ENCODE results near the gene LIN54. TPM values are rescaled to one million over a fixed set of nuclear protein-coding genes. Genes with fewer than 3 reads are reported as not detected.
"Not testable (repeated sequence)": the region's sequence is repeated elsewhere in the genome, so short reads cannot be mapped to it uniquely, and the experiment has no call there.

LIN54 gene
- total RNA-seq, 1 experiment from 2014 or later: 12.7 TPM

GRCh38 chr4:82919386-82919785 lies 91.2 kb downstream of the LIN54 start (continued):
- no peak for TF ChIP-seq ERG (CRISPR knock-in tag; IDR thresholded peaks at IDR 0.05)

GRCh38 chr4:82918091-82918490 lies 92.5 kb downstream of the LIN54 start:
- ChIA-PET CTCF (no interaction called here), POLR2A (no interaction called here)
- Mint-ChIP-seq H3K27ac (no peak overlapping the region), H3K36me3 (peaks cover 36% of the 10 kb centered on the region; the same call in 1 of the 2 replicates), H3K4me1 (peaks cover 4% of the 10 kb centered on the region; the same call in 1 of the 2 replicates), H3K27me3 (ENCODE audit: low read depth) (no peaks in the 10 kb centered on the region), H3K9me3 (no peaks in the 10 kb centered on the region), H3K4me3 (no peak overlapping the region)
- ATAC-seq: no peak
- no peak for DNase-seq (ENCODE audit: low spot score)
- TF ChIP-seq ZNF396 (CRISPR knock-in tag; IDR thresholded peaks at IDR 0.05; ENCODE audit: borderline replicate concordance) (no peak), ZMAT4 (CRISPR knock-in tag; IDR thresholded peaks at IDR 0.05) (no peak)

- POLR2A ChIA-PET: interaction anchor here (1.1 kb wide), 1 partner anchor 16 kb away, joined by 3 read pairs; no protein-coding TSS in a partner anchor
- H3K27me3 Mint-ChIP-seq (ENCODE audit: low read depth); CTCF ChIA-PET; H3K9me3 Mint-ChIP-seq; ATAC-seq; H3K27ac Mint-ChIP-seq; DNase-seq (ENCODE audit: low spot score); H3K4me3 Mint-ChIP-seq; H3K4me1 Mint-ChIP-seq: not testable (repeated sequence)
- H3K36me3 Mint-ChIP-seq: peaks cover 55% of the 10 kb centered on the region
Measured at GRCh38 chr4:82913968-82914367, 96.7 kb downstream of the LIN54 start.

GRCh38 chr4:82913305-82913704 lies 97.3 kb downstream of the LIN54 start:
- no peak for TF ChIP-seq ZNF532 (CRISPR knock-in tag; IDR thresholded peaks at IDR 0.05; ENCODE audit: borderline replicate concordance)
- TF ChIP-seq CTCF (IDR thresholded peaks at IDR 0.05): no peak
- no peak for TF ChIP-seq ZNF281 (CRISPR knock-in tag; IDR thresholded peaks at IDR 0.05)
- TF ChIP-seq RELA (CRISPR knock-in tag; IDR thresholded peaks at IDR 0.05; ENCODE audit: borderline replicate concordance): no peak
- TF ChIP-seq RORB (CRISPR knock-in tag; IDR thresholded peaks at IDR 0.05): no peak
- no peak overlapping the region for H3K4me3 Mint-ChIP-seq
- DNase-seq (ENCODE audit: low spot score): no peak
- H3K36me3 Mint-ChIP-seq: peaks cover 55% of the 10 kb centered on the region
- ChIA-PET POLR2A (no interaction called here), CTCF (no interaction called here)
- H3K9me3 Mint-ChIP-seq: no peaks in the 10 kb centered on the region
- no peak for ATAC-seq
- H3K4me1 Mint-ChIP-seq: no peaks in the 10 kb centered on the region
- H3K27ac Mint-ChIP-seq: no peak overlapping the region
- no peaks in the 10 kb centered on the region for H3K27me3 Mint-ChIP-seq (ENCODE audit: low read depth)
